Subcutaneous adipose tissue (tissue), 4 donors: ENCODE results near the gene DMAP1. TPM values are rescaled to one million over a fixed set of nuclear protein-coding genes. Genes with fewer than 3 reads are reported as not detected.

Experiments used
- CTCF ChIP-seq: fragments of 450-650 bp; IDR thresholded peaks from one replicate; pipeline ENCODE4 v1.5.1; 2016; ENCODE audit warnings: low read depth, mild to moderate bottlenecking, control low read depth, antibody characterized with exemption, moderate library complexity
- total RNA-seq, 4 donors: library from RNA; depleted of rRNA; stranded (reverse); fragments of >200 nt; gene quantifications; one replicate each; pipeline ENCODE4 v1.1.0, GENCODE V29; 2016

The DMAP1 gene
- total RNA-seq, 4 donors from 2014 or later, result 20.7 to 58.0 (median 38.3) TPM

- no peak for TF ChIP-seq CTCF
Measured at GRCh38 chr1:44221769-44222168, 8.5 kb downstream of the DMAP1 start.

DNA sequence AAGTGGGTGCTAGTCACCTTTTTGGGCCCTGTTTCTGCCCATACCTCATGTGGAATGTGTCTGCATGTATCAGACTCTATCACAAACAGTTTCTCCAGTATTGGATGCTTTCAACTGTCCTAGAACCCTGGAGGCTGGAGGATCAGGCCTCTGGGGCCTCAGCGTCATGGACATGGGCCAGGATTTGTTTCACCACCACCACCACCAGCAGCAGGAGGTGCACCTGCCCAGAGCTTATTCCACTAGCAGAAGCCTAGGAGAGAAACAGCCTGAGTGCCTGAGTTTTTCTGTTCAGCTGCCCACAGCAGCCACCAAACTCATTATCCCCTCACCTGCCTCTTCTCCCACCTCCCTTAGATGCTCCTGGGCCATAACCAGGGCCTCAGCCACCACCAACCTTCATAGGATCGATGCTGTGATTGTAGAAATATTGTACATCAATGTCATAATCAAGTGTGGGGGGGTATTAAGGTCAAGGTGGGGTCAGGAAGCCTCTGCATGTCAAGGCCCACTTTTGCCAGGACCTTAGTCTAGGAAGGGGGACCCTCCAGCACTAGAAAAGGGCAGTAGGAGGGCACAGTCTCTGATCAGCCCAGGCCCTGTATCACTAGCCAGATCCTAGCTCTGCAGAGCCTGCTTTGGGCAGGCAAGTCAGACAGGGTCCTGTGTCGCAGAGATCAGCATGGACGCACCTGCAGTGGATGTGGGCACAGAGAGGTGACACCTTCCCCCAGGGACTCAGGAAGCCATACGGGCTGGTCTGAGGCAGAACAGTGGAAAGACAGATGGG, 9.3 kb downstream of the DMAP1 start:
- TF ChIP-seq CTCF, result no peak

DNA sequence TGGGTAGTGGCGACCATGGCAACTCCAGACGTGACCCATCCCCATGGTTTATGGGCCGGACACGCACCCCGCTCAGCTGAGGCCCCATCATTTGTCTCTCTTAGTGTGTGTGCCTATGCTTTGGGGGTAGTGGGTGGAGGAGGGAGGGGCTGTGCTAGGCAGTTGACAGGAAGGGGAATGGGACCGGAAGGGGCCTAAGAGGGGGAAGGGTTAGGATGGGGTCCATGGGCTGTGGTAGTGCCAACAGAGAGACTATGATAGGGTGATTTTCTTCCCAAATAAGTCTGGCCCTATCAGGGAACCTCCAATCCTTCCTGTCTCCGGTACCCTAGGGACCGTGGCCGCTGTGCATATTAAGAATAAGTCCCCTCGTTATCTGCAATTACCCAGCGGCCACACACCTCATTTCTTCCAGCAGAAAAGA, 9.9 kb downstream of the DMAP1 start:
- no peak for TF ChIP-seq CTCF

DNA sequence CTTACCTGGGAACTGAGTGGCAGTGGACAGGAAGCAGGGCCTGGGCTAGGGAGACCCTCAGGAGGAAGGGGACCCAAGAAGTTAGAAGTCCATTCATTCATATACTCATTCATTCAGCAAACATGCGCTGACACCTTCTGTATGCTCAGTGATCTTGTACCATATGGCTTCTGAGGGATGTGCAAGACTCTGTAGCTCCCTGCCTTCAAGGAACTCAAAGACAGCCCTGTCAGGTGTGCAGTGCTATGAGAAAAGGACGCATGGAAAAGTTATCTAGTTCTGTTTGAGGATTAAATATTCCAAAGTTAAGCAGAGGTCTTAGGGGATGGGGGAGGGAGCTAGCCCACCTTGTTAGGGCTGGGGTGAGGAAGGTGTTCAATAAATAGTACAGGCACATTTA, 12.5 kb downstream of the DMAP1 start:
- no peak for TF ChIP-seq CTCF

GRCh38 chr1:44227211-44227610, 13.9 kb downstream of the DMAP1 start:
- no peak for TF ChIP-seq CTCF

DNA sequence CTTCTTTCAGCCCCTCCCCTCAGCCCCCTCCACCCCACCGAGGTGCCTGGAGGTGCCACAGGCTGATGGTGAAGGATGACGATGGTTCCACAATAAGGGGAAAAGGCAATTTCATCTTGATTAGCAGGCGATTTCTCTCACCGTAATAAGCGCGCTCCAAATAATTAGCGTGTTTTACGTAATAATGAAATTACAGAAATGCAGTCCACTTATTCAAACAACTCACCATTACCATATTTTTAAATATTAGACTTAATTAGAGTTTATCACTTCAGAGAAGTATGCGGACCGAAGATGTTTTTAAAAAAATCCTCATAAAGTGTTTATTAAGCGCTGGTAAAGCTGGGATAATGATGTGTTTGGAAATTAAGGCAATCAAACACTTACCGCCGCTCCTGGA, 14.9 kb downstream of the DMAP1 start:
- no peak for TF ChIP-seq CTCF

DNA sequence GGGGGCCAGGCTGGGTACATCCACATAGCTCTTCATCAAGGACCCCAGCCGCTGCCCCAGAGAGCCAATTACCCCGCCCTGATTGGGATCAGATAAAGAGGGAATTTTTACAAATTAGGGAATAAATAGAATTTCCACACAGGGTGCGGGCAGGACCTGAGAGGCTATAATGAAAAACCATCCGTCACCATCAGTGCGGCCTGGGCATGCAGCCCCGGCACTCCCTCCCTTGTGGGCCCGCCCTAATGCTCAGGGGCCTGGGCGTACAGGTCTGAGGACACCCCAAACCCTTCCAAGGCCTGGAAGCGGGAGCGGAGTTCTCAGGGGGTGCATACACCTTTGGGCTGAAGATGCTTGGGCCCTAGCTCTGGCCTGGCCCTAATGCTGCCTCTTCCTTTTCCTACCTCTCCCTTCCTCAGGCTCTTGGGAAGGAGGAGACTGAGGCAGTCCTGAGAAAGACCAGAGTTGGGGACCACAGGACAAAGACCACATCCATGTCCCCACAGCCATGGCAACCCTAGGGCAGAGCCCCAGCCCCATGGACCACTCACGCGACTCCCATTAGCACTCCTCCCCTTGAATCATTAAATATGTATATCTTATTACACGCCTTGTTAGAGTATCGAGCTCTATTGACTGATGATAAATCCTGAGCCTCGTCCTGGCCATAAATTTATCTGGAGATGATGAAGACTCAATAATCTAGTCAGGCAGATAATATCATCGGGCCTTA, 16.3 kb downstream of the DMAP1 start:
- no peak for TF ChIP-seq CTCF
